Prostate gland (tissue), 2 donors: ENCODE data around the gene RAPH1. TPM values are rescaled to one million over a fixed set of nuclear protein-coding genes. Genes with fewer than 3 reads are reported as not detected.

Experiments
- DNase-seq: peaks from one replicate; pipeline ENCODE4 v3.0.0-alpha.2; 2019; ENCODE audit warnings: low spot score
- H3K27ac ChIP-seq, 2 donors: fragments of 200-600 bp; sonication (generic); 2 replicates each; pipeline ENCODE4 v1.5.1; 2017 to 2019
- H3K27me3 ChIP-seq: fragments of 200-600 bp; sonication (generic); replicated peaks from 2 replicates; pipeline ENCODE4 v1.5.1; 2019; ENCODE audit not compliant: insufficient read depth
- H3K36me3 ChIP-seq, 2 donors: fragments of 200-600 bp; sonication (generic); 1 replicate in 1 of 2; 2 replicates in 1 of 2; pipeline versions ENCODE4 v1.5.1 to v1.8.1; 2017 to 2019
- H3K4me1 ChIP-seq: fragments of 200-600 bp; sonication (generic); replicated peaks from 2 replicates; pipeline ENCODE4 v1.5.1; 2019
- H3K4me3 ChIP-seq, 2 donors: fragments of 200-600 bp; sonication (generic); 2 replicates each; pipeline ENCODE4 v1.5.1; 2017 to 2019
- H3K9me3 ChIP-seq: fragments of 200-600 bp; sonication (generic); 2 replicates; pipeline ENCODE4 v1.5.1; 2017
- POLR2A ChIP-seq: fragments of 450-650 bp; IDR thresholded peaks from one replicate; pipeline ENCODE4 v1.6.1; 2016; ENCODE audit warnings: antibody characterized with exemption, mild to moderate bottlenecking
- POLR2AphosphoS5 ChIP-seq: sonication (generic); formaldehyde crosslinking; IDR thresholded peaks from one replicate; pipeline ENCODE4 v1.6.1; 2017; ENCODE audit warnings: antibody characterized with exemption
- WGBS: methylation state at CpG from one replicate; pipeline ENCODE4 v1.1.5; 2018; 5-methylcytosine and 5-hydroxymethylcytosine counted together
- intact Hi-C: fragments of 100-400 bp; cut with DNase I; formaldehyde crosslinking; loops from one replicate; pipeline ENCODE4 v1.14.2; 2022
- total RNA-seq, 2 donors: library from RNA; depleted of rRNA; stranded (reverse); fragments of >200 nt; gene quantifications; one replicate each; pipeline ENCODE4 v1.1.0, GENCODE V29; 2016
- TF ChIP-seq, protein P1 (sequence below), 4 experiments: fragments of 200-600 bp in 2 of 4; fragments of 450-650 bp in 2 of 4; sonication (generic) in 2 of 4; IDR thresholded peaks; 1 replicate in 3 of 4; 2 replicates in 1 of 4; pipeline ENCODE4 v1.5.1; 2016 to 2019; ENCODE audit warnings: antibody characterized with exemption in 4 of 4, mild to moderate bottlenecking in 2 of 4, moderate library complexity in 2 of 4

The RAPH1 gene
- total RNA-seq, 2 donors from 2014 or later: 27.6 to 35.0 TPM

DNA sequence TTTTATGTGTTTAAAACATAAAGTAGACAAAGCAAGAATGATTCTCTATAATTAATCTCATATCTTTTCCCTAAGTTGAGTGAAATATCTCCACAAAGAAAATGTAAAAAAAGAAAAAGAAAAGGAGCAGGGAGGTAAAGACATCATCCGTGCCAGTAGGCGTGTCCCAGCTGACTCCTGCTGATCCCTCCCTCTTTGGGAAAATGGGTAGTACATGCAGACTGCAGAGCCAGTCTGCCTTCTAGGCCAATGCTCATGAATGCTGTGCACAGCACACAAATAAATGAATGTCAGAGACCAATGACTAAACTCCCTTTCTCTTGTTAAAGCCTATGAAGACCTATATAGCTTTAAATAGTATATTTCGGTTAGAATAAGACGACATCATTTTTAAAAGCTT is 64.7 kb downstream of the RAPH1 start:
- H3K9me3 ChIP-seq: no peaks in the 10 kb centered on the region
- 72% methylated on average over 4 of the region's 4 CpGs for WGBS
- H3K4me3 ChIP-seq: no peak overlapping the region
- no peak overlapping the region for H3K27ac ChIP-seq
- intact Hi-C loops: no loop called here
- TF ChIP-seq, protein P1, sequence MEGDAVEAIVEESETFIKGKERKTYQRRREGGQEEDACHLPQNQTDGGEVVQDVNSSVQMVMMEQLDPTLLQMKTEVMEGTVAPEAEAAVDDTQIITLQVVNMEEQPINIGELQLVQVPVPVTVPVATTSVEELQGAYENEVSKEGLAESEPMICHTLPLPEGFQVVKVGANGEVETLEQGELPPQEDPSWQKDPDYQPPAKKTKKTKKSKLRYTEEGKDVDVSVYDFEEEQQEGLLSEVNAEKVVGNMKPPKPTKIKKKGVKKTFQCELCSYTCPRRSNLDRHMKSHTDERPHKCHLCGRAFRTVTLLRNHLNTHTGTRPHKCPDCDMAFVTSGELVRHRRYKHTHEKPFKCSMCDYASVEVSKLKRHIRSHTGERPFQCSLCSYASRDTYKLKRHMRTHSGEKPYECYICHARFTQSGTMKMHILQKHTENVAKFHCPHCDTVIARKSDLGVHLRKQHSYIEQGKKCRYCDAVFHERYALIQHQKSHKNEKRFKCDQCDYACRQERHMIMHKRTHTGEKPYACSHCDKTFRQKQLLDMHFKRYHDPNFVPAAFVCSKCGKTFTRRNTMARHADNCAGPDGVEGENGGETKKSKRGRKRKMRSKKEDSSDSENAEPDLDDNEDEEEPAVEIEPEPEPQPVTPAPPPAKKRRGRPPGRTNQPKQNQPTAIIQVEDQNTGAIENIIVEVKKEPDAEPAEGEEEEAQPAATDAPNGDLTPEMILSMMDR (IDR thresholded peaks at IDR 0.05): no peak
- no peak for TF ChIP-seq POLR2A
- peak; percentile 6 for TF ChIP-seq POLR2AphosphoS5
- DNase-seq: peak; percentile 11
- H3K27me3 ChIP-seq: no peaks in the 10 kb centered on the region
- H3K4me1 ChIP-seq: no peaks in the 10 kb centered on the region
- H3K36me3 ChIP-seq: no peaks in the 10 kb centered on the region

DNA sequence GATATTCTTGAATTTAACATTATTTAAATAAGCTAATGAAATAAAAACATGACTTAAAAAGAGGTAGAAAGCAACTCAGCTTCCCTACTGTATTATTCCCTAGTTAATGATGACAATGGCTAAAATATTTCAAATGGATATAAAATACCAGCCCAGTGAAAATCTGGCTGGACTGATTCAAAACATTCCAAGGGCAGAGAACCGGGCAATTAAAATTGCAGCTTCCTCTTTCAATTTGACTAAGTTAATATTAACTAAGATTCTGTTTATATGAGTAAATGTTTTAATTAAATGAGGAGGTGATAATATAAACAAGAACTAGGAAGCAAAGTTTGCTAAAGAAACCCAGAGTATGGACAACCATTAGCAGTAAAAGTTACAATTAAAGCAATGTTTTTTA is 65.6 kb downstream of the RAPH1 start:
- intact Hi-C loops: no loop called here
- H3K27me3 ChIP-seq: no peaks in the 10 kb centered on the region
- TF ChIP-seq POLR2AphosphoS5: no peak
- no peaks in the 10 kb centered on the region for H3K36me3 ChIP-seq
- no peaks in the 10 kb centered on the region for H3K9me3 ChIP-seq
- H3K27ac ChIP-seq: no peak overlapping the region
- DNase-seq: no peak
- H3K4me1 ChIP-seq: no peaks in the 10 kb centered on the region
- WGBS: 19% methylated on average over 1 of the region's 1 CpG
- no peak overlapping the region for H3K4me3 ChIP-seq

DNA sequence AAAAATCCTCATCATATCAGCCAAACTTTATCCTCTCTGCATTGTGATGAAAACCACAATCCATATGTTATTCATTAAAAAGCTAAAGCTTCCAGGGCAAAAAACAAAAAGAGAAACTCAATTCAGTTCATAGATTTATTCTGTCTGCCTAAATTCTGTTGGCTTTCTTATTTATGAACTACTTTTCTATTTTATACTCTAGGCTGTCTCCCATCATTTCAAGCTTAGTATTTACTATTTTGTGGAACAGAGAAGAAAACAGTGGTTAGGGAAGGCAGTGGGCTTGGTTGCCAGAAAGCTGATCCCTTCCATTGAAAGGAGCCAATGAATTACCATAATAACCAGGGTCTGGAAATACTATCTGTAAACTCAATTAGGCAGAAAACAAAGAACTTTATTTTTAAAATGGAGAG is 71.8 kb downstream of the RAPH1 start:
- Histone ChIP-seq H3K27me3 (no peaks in the 10 kb centered on the region), H3K9me3 (no peaks in the 10 kb centered on the region), H3K27ac (no peak overlapping the region), H3K4me1 (no peaks in the 10 kb centered on the region), H3K36me3 (no peaks in the 10 kb centered on the region), H3K4me3 (no peak overlapping the region)
- TF ChIP-seq POLR2A (no peak), POLR2AphosphoS5 (no peak)
- TF ChIP-seq, protein P1 (IDR thresholded peaks at IDR 0.05): no peak
- intact Hi-C loops: no loop called here
- DNase-seq: no peak

DNA sequence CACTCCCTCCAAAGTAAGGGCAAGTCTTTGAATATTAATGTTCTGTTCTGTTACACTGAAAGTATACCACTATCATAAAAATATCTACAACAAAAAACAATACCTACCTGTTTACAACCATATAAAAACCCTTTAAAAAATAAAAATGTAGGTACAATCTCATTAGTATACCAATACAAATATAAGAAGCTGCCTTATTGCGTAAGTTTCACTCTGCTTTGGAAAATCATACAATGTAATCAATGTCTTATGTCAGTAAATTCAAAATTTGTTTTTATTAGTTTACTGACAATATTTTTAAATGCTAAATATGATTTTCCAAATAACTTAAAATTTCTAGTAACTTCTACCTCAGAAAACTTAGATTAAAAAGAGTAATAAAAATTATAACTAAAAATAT is 72.8 kb downstream of the RAPH1 start:
- no peaks in the 10 kb centered on the region for H3K36me3 ChIP-seq
- no peaks in the 10 kb centered on the region for H3K27me3 ChIP-seq
- H3K4me1 ChIP-seq: no peaks in the 10 kb centered on the region
- intact Hi-C loops: no loop called here
- 85% methylated on average over 1 of the region's 1 CpG for WGBS
- no peak for DNase-seq
- TF ChIP-seq, protein P1 (IDR thresholded peaks at IDR 0.05): no peak
- no peak for TF ChIP-seq POLR2A
- TF ChIP-seq POLR2AphosphoS5: no peak
- H3K27ac ChIP-seq: no peak overlapping the region
- no peaks in the 10 kb centered on the region for H3K9me3 ChIP-seq
- H3K4me3 ChIP-seq: no peak overlapping the region

DNA sequence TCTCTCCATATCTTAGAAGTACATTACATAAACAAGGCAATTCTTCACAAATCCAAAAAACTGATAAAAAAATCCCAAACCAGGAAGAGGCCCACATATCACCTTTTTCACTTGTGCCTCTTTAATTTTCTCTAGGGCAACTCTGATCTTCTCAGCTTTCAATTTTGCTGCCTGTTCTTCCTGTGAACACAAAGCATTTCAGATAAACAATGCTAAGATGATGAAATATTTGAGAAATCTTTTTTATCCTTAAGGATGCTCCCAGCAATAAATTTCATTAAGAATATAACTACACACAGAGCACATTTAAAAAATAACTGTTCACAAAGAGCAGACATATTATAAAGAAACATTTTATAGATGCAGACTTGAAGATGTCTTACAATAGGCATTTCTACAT is 73.4 kb downstream of the RAPH1 start:
- no peak overlapping the region for H3K27ac ChIP-seq
- H3K27me3 ChIP-seq: no peaks in the 10 kb centered on the region
- no peaks in the 10 kb centered on the region for H3K4me1 ChIP-seq
- intact Hi-C loops: no loop called here
- no peak for TF ChIP-seq POLR2AphosphoS5
- TF ChIP-seq POLR2A: no peak
- TF ChIP-seq, protein P1 (IDR thresholded peaks at IDR 0.05): no peak
- H3K36me3 ChIP-seq: no peaks in the 10 kb centered on the region
- no peak overlapping the region for H3K4me3 ChIP-seq
- H3K9me3 ChIP-seq: no peaks in the 10 kb centered on the region
- DNase-seq: no peak

DNA sequence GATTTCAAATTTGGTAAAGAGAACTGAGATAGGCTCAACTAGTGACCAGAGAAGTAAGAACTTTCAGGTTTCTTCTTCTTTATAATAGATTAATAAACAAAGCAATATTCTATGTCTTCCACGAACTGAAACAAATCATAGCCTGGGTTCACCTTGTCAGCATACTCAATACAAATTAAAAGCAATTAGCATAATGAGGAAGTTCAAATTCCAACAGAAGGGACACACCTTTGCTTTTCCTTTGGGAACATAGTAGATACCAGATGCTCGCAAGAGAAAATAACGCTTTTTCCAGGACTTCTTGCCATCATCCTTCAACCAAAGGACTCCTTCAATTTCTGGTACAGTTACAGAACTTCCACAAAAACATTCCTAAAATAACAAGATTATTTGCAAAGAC is 79.9 kb downstream of the RAPH1 start:
- 77% methylated on average over 3 of the region's 3 CpGs for WGBS
- Histone ChIP-seq H3K4me1 (no peaks in the 10 kb centered on the region), H3K4me3 (no peak overlapping the region), H3K27ac (no peak overlapping the region), H3K9me3 (no peaks in the 10 kb centered on the region), H3K27me3 (no peaks in the 10 kb centered on the region), H3K36me3 (no peaks in the 10 kb centered on the region)
- TF ChIP-seq, protein P1 (IDR thresholded peaks at IDR 0.05): no peak
- no peak for TF ChIP-seq POLR2A
- no peak for TF ChIP-seq POLR2AphosphoS5
- intact Hi-C loops: loop anchor here (10.0 kb wide), 1 partner anchor 220 kb away; the partner anchor contains the start of gene CYP20A1
- no peak for DNase-seq
